GM12878 (cell line): Measurements from ENCODE around the gene CKAP5. TPM values are rescaled to one million over a fixed set of nuclear protein-coding genes. Genes with fewer than 3 reads are reported as not detected.

ENCODE experiments used
- ATAC-seq: fragments of 200-7000 bp; cut with Tn5 transposase; 3 replicates; pipeline ENCODE4 v1.9.1; 2020; ENCODE audit warnings: mild to moderate bottlenecking, moderate library complexity
- BruUV-seq: library from RNA; stranded (reverse); fragments of 400-500 nt; replicated peaks from 2 replicates; lab custom pipeline; 2021; lab: Mats Ljungman, UMichigan
- CTCF ChIA-PET: fragments of 300-600 bp; sonication (Branson Sonifier 250); formaldehyde crosslinking; extraction: SDS; loops from one replicate; lab custom pipeline; 2021; ENCODE audit warnings: inconsistent platforms; lab: Yijun Ruan, JAX
- POLR2A ChIA-PET: fragments of 350-600 bp; formaldehyde crosslinking; extraction: SDS; loops from one replicate; lab custom pipeline; 2021; ENCODE audit warnings: inconsistent platforms; lab: Charles Lee
- RAD21 ChIA-PET: fragments of 300-600 bp; sonication (Branson Sonifier 250); formaldehyde crosslinking; loops from one replicate; lab custom pipeline; 2023; ENCODE audit warnings: antibody characterized with exemption; ENCODE audit not compliant: unreplicated experiment; lab: Charles Lee
- SMC1A ChIA-PET: fragments of 300-600 bp; sonication (Branson Sonifier 250); formaldehyde crosslinking; loops from one replicate; lab custom pipeline; 2023; ENCODE audit not compliant: unreplicated experiment, uncharacterized antibody; lab: Charles Lee
- DNase-seq: peaks from one replicate; pipeline ENCODE4 v3.0.0-alpha.2; 2011; ENCODE audit warnings: low read depth, low spot score
- FAIRE-seq: peaks from 3 replicates; lab custom pipeline; 2011; peaks lifted over from hg19 to GRCh38; lab: Jason Lieb, UNC
- H2AFZ ChIP-seq: 2 replicates; pipeline ENCODE4 v1.6.0; 2011; ENCODE audit warnings: low read depth, low read length, control low read depth; ENCODE audit not compliant: control insufficient read depth
- H3K27ac ChIP-seq: 2 replicates; pipeline ENCODE4 v1.5.1; 2011; ENCODE audit warnings: control low read depth; ENCODE audit not compliant: control insufficient read depth, insufficient read depth
- H3K27me3 ChIP-seq, 2 experiments: replicated peaks in 1 of 2; 2 replicates each; pipeline versions ENCODE4 v1.6.0 to v1.6.1; 2011; ENCODE audit warnings: low read length in 1 of 2; ENCODE audit not compliant: control insufficient read depth in 2 of 2, insufficient read depth in 2 of 2
- H3K36me3 ChIP-seq, 2 experiments: 2 replicates each; pipeline ENCODE4 v1.5.1; 2011; ENCODE audit warnings: low read length in 1 of 2; ENCODE audit not compliant: control insufficient read depth in 2 of 2, insufficient read depth in 2 of 2
- H3K4me1 ChIP-seq: 2 replicates; pipeline ENCODE4 v1.6.1; 2011; ENCODE audit warnings: mild to moderate bottlenecking, low read length, moderate library complexity, mixed read lengths; ENCODE audit not compliant: control insufficient read depth, insufficient read depth
- H3K4me2 ChIP-seq: 2 replicates; pipeline ENCODE4 v1.6.0; 2011; ENCODE audit warnings: control low read depth; ENCODE audit not compliant: control insufficient read depth, insufficient read depth
- H3K4me3 ChIP-seq: fragments of 200-600 bp; sonication (generic); 2 replicates; pipeline ENCODE4 v1.5.1; 2016
- H3K79me2 ChIP-seq: 2 replicates; pipeline ENCODE4 v1.6.0; 2011; ENCODE audit warnings: low read length; ENCODE audit not compliant: control insufficient read depth, insufficient read depth
- H3K9ac ChIP-seq: 2 replicates; pipeline ENCODE4 v1.8.0; 2011; ENCODE audit warnings: low read length, control low read depth, mixed read lengths; ENCODE audit not compliant: control insufficient read depth, insufficient read depth
- H3K9me3 ChIP-seq: replicated peaks from 3 replicates; pipeline ENCODE4 v1.5.1; 2011; ENCODE audit warnings: mild to moderate bottlenecking, low read length; ENCODE audit not compliant: control insufficient read depth, insufficient read depth
- H4K20me1 ChIP-seq: 2 replicates; pipeline ENCODE4 v1.6.0; 2011; ENCODE audit not compliant: control insufficient read depth, insufficient read depth
- GABPA ChIP-seq: IDR thresholded peaks from 2 replicates; pipeline ENCODE4 v1.6.1; 2014; ENCODE audit warnings: antibody characterized with exemption, low read depth, mild to moderate bottlenecking, inconsistent platforms
- LARP7 ChIP-seq: fragments of 450-650 bp; IDR thresholded peaks from 2 replicates; pipeline ENCODE4 v1.6.1; 2017; ENCODE audit warnings: mild to moderate bottlenecking
- YBX1 ChIP-seq: fragments of 450-650 bp; IDR thresholded peaks from 2 replicates; pipeline ENCODE4 v1.6.1; 2016; ENCODE audit warnings: antibody characterized with exemption
- WGBS: methylation state at CpG from one replicate; pipeline ENCODE4 v1.1.6; 2016; ENCODE audit warnings: low lambda C conversion rate; ENCODE audit not compliant: insufficient replicate concordance, insufficient coverage; ENCODE audit errors: missing lambda C conversion rate; 5-methylcytosine and 5-hydroxymethylcytosine counted together
- in situ Hi-C: fragments of 300-500 bp; cut with MboI; formaldehyde crosslinking; loops from 9 replicates; pipeline ENCODE4 v1.14.3; 2018; ENCODE audit warnings: mixed read lengths
- intact Hi-C: fragments of 100-400 bp; cut with micrococcal nuclease; formaldehyde crosslinking; loops from one replicate; pipeline ENCODE4 v1.14.2; 2022; ENCODE audit not compliant: unreplicated experiment
- polyA plus RNA-seq, 11 experiments: library from polyadenylated mRNA; depleted of rRNA in 4 of 11; unstranded in 6 of 11; stranded (reverse) in 5 of 11; fragments of >200 nt; fragmentation: Nextera tagmentation in 4 of 11; fragmentation: Illumina TruSeq in 1 of 11; extraction: Ambion mirVana in 4 of 11; extraction: Trizol in 1 of 11; gene quantifications; 1 replicate in 1 of 11; 2 replicates in 10 of 11; pipeline versions ENCODE4 v1.2.1 to v1.2.3, GENCODE V29; 2011 to 2016; ENCODE audit warnings: inconsistent platforms in 2 of 11, missing spikeins in 2 of 11, low read depth in 1 of 11
- total RNA-seq, 4 experiments: library from RNA; depleted of rRNA in 3 of 4; stranded (reverse); fragments of >200 nt in 3 of 4; fragmentation: Illumina TruSeq in 1 of 4; extraction: Trizol in 1 of 4; gene quantifications; 2 replicates each; pipeline versions ENCODE4 v1.2.1 to v1.2.3, GENCODE V29; 2013 to 2021
- TF ChIP-seq, protein P1 (sequence below): fragments of 450-650 bp; formaldehyde crosslinking; IDR thresholded peaks from 2 replicates; pipeline ENCODE4 v1.4.0; 2022; ENCODE audit warnings: mild to moderate bottlenecking, moderate library complexity
- TF ChIP-seq, protein P2 (sequence below): IDR thresholded peaks from 2 replicates; pipeline ENCODE4 v1.6.1; 2012; ENCODE audit warnings: mild to moderate bottlenecking, low read depth, low read length

Gene CKAP5
- total and polyA plus RNA-seq, 10 of the 15 experiments (the other 5 are each of a cell fraction or from before 2014, with no cell fraction given) = 20.1 to 161 (median 79.8) TPM

DNA sequence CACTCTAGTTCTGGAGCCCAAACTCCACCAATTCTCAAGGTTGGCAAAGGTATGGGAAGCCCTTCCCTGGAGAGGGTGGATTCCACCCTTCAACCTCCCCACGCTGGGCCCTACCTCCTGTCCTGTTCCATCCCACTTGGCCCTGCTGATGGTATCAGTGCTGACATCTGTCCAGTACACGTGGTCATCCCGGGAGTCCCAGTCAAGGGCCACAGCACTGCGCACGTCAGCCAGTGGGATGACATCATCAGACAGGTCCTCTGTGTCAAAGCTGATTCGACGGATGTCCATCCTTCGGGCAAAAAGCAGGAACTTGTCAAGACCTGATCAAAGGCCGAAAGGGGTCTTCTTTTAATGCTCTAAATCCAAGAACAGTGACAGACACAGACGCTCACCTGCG lies 40.1 kb upstream of the CKAP5 start:
- H2AFZ ChIP-seq = no peak overlapping the region
- RAD21 ChIA-PET = interaction anchor here (0.7 to 1.9 kb wide), 3 partner anchors 11 to 267 kb away, joined by 3 to 7 read pairs (median 4); no protein-coding TSS in a partner anchor
- TF ChIP-seq YBX1 (no peak), GABPA (no peak), LARP7 (no peak)
- TF ChIP-seq, protein P1, sequence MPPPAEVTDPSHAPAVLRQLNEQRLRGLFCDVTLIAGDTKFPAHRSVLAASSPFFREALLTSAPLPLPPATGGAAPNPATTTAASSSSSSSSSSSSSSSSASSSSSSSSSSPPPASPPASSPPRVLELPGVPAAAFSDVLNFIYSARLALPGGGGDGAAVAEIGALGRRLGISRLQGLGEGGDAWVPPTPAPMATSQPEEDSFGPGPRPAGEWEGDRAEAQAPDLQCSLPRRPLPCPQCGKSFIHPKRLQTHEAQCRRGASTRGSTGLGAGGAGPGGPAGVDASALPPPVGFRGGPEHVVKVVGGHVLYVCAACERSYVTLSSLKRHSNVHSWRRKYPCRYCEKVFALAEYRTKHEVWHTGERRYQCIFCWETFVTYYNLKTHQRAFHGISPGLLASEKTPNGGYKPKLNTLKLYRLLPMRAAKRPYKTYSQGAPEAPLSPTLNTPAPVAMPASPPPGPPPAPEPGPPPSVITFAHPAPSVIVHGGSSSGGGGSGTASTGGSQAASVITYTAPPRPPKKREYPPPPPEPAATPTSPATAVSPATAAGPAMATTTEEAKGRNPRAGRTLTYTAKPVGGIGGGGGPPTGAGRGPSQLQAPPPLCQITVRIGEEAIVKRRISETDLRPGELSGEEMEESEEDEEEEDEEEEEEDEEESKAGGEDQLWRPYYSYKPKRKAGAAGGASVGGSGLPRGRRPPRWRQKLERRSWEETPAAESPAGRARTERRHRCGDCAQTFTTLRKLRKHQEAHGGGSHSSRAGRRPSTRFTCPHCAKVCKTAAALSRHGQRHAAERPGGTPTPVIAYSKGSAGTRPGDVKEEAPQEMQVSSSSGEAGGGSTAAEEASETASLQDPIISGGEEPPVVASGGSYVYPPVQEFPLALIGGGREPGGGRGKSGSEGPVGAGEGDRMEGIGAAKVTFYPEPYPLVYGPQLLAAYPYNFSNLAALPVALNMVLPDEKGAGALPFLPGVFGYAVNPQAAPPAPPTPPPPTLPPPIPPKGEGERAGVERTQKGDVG (CRISPR knock-in tag) = no peak
- TF ChIP-seq, protein P2, sequence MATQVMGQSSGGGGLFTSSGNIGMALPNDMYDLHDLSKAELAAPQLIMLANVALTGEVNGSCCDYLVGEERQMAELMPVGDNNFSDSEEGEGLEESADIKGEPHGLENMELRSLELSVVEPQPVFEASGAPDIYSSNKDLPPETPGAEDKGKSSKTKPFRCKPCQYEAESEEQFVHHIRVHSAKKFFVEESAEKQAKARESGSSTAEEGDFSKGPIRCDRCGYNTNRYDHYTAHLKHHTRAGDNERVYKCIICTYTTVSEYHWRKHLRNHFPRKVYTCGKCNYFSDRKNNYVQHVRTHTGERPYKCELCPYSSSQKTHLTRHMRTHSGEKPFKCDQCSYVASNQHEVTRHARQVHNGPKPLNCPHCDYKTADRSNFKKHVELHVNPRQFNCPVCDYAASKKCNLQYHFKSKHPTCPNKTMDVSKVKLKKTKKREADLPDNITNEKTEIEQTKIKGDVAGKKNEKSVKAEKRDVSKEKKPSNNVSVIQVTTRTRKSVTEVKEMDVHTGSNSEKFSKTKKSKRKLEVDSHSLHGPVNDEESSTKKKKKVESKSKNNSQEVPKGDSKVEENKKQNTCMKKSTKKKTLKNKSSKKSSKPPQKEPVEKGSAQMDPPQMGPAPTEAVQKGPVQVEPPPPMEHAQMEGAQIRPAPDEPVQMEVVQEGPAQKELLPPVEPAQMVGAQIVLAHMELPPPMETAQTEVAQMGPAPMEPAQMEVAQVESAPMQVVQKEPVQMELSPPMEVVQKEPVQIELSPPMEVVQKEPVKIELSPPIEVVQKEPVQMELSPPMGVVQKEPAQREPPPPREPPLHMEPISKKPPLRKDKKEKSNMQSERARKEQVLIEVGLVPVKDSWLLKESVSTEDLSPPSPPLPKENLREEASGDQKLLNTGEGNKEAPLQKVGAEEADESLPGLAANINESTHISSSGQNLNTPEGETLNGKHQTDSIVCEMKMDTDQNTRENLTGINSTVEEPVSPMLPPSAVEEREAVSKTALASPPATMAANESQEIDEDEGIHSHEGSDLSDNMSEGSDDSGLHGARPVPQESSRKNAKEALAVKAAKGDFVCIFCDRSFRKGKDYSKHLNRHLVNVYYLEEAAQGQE = no peak
- TF ChIP-seq, all 136 proteins: peak for 0
- in situ Hi-C loops = loop anchor here (5.0 kb wide), 1 partner anchor 276 kb away; no protein-coding TSS in a partner anchor
- H3K4me3 ChIP-seq = no peak overlapping the region
- no peaks in the 10 kb centered on the region for H3K4me1 ChIP-seq
- ChIA-PET POLR2A (interaction anchor here (0.6 kb wide), 1 partner anchor 409 kb away, joined by 3 read pairs; no protein-coding TSS in a partner anchor), SMC1A (interaction anchor here (1.1 to 2.5 kb wide), 3 partner anchors 9 to 268 kb away, joined by 3 to 20 read pairs (median 4); no protein-coding TSS in a partner anchor), CTCF (interaction anchor here (1.1 to 3.9 kb wide), 3 partner anchors 33 to 979 kb away, joined by 3 to 20 read pairs (median 4); no protein-coding TSS in a partner anchor)
- ATAC-seq = no peak
- WGBS = 57% methylated on average over 11 of the region's 11 CpGs
- DNase-seq = no peak
- no peak overlapping the region for H3K9ac ChIP-seq
- FAIRE-seq = no peak
- H3K36me3 ChIP-seq = no peaks in the 10 kb centered on the region
- no peak overlapping the region for H3K27ac ChIP-seq
- no TSS peak for BruUV-seq
- no peaks in the 10 kb centered on the region for H3K79me2 ChIP-seq
- H4K20me1 ChIP-seq = no peaks in the 10 kb centered on the region
- H3K27me3 ChIP-seq = no peaks in the 10 kb centered on the region; a peak in 1 of 4 replicates
- intact Hi-C loops = loop anchor here (10.0 kb wide), 1 partner anchor 569 kb away; no protein-coding TSS in a partner anchor
- no peak overlapping the region for H3K4me2 ChIP-seq
- H3K9me3 ChIP-seq = no peaks in the 10 kb centered on the region
